NCI-H1048 (cell line): Measurements from ENCODE around the gene PCBP3.

Experiments used
- DNase-seq: peaks from one replicate; lab custom pipeline; 2025; lab: John Stamatoyannopoulos, UW

Gene PCBP3

DNA sequence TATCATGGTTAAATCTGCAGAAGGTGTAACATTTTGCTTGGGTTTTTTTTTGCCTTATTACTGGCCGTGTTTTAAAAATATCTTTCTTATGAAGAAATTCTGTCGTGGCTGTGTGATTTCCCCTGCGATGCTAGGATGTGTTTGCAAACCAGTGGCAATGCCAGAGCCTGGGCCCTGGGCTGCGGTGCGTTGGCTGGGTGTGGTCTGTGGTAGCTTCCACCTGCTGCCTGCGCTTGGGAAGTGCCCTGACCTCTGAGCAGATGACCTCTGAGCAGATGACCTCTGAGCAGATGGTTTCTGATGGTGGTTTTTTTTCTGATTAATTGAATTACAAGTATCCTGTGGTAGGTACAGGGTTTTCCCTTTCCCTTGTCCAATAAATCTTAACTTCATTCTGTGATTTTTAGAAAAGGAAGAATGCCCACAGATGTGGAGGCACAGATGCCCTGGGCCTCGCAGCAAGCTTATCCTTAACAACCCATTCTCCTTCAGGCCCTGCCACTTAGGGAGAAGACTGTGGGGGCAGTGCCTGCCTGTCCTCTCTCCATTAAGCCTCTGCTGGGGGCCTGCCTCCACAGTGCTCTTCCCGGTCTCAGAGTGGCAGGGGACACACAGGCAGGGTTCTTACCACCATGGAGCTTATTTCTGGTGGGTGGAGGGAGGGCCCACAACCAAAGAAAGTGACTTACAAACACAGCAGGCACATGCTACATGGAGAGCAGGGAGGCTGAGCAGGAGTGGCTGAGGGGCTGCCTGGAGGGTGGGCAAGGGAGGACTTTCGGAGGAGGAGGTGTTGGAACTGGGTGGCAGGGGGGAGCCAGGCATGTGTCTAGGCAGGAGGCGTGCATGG is 81.7 kb downstream of the PCBP3 start:
- DNase-seq = no peak

DNA sequence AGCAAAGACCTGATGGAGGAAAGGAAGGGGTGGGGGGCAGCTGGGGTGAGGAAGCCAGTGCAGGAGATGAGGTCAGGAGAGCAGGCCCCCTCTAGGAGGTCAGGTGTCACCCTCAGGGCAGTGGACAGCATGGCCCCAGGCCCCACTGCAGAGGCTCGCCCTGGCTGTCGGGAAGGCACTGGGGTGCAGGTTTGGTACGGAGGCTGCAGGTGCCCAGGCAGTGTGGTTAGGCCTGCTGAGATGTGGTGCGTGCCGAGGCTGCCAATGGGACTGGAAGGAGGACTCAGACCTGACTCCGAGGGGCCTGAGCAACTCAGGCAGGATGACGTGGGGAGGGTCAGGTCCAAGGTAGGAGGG is 82.3 kb downstream of the PCBP3 start:
- DNase-seq = no peak

DNA sequence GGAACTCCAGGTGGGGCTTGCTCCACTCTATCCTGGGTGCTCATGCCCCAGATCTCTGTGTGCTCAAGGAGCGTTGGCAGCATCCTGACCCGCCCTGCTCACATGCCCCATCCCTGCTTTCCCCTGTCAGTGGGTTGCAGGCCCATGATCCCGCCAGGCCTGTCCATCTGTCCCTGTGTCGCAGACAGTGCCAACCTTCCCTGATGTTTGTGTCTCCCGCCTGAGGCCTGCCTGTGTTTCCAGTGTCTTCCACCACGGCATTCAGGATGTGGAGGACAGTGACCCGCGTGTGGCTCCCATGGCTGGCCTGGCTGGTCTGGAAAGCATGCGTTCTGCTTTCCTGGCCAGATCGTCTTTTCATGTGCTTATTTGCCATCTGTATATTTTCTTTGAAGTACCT is 82.9 kb downstream of the PCBP3 start:
- DNase-seq = no peak

DNA sequence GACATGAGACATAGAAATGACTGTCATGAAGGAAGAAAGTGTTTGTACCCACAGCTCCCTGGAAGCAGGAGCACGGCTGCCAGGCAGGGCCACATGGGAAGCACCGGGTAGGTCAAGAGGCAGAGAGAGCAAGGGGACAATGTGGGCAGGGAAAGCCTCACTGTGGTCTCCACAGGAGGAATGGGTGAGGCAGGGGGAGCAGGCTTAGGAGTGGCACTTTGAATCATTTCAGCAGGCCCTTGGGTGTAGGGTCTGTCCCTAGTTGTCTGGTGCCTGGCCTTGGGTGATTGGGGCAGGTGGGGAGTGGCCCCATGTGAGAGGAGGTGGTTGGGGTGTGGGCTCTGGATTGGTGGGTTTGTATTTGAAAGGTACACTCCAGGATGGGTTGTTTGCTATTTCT is 83.9 kb downstream of the PCBP3 start:
- no peak for DNase-seq

DNA sequence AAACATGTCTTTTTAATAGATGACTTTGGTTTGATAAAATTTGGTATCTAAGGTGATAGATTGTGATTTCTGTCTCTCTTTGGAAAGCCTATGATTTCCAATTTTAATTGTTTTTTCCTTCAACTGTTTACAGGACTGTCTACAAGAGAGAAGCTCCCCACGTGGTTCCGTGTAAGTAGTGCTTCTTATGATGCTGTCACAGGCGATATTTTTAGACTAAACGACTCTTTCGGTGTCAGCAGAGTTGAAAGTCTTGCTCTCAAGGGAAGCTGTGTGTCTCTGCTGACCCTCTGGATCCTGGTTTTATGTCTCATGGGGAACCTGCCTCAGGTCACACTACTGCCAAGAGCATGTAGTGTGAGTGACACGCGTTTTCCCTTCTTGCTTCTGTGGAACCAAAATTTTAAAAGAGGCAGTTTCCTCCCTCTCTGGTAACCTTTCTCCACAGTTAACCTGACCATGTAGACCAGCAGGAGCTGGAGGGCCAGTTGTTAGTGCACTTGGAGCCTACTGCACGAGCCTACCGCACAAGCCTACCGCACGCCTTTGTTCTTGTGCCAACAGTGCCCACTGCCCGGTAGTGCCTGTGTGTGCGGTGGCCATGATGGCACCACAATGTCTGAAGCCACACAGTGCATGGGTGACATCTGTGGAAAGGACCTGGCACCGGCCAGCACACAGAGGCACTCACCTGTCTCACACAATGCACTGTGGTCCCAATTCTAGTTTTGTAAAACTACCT is 91.9 kb downstream of the PCBP3 start:
- DNase-seq = no peak

DNA sequence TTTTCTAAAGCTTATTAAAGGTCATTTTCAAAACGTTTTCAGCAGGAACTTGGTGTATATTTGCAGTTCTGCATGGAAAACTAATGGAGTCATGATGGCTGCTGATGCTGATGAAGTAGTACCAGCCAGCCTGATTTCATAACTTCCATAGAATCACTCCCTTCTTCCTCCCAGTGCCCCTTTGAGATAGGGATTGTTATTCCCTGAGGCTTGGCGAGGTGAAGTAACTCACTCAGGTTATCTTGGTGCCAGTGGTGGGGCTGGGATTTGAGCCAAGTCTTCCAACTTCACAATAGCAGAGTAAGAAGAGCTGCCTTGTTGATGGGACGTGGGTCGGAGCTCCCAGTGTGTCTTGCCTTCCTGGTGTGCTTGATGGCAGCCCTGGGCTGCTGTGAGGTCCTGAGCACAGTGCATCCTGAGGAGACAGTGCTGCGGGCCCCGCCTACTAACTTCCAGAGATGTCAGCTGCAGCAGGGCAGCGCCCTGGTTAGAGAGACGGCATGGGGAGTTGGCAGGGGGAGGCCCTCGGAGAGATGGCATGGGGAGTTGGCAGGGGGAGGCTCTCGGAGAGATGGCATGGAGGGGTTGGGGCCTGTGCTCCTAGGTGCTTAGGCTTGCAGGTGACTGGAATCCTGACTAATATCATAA is 92.6 kb downstream of the PCBP3 start:
- no peak for DNase-seq

DNA sequence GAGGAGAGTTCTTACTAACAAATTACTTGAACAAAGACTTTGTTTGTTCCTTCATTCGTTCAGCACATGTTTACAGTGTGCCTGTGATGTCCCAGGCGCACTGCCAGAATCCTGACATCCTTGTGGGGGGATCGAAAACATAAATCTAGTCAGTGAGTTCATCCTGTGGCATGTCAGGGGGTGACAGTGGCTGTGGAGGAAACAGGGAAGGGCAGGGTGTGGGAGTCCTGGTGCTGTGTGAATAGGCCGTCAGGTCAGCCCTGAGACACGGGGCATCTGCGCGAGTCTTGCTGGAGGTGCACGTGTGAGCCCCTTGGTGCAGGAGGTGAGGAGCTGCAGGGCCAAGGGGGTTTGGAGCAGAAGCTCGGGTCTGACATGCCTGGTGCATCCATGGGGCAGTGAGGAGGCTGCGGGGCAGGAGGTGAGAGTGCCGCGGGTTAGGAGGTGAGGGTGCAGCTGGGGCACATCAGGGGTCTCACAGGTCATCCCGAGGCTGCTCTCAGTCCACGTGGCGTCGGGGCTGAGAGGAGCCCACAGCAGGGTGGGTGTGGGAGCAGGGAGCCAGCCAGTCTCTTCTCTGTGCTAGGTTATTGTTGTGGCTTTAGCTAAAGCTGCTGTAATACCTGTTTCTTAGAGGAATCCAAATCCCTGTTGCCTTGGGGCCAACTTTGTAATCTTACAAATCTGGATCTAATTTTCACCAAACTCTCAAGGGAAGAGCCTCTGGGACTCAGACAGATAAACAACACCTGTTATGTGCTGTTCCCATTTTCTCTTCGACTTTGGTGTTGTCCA is 93.4 kb downstream of the PCBP3 start:
- no peak for DNase-seq

DNA sequence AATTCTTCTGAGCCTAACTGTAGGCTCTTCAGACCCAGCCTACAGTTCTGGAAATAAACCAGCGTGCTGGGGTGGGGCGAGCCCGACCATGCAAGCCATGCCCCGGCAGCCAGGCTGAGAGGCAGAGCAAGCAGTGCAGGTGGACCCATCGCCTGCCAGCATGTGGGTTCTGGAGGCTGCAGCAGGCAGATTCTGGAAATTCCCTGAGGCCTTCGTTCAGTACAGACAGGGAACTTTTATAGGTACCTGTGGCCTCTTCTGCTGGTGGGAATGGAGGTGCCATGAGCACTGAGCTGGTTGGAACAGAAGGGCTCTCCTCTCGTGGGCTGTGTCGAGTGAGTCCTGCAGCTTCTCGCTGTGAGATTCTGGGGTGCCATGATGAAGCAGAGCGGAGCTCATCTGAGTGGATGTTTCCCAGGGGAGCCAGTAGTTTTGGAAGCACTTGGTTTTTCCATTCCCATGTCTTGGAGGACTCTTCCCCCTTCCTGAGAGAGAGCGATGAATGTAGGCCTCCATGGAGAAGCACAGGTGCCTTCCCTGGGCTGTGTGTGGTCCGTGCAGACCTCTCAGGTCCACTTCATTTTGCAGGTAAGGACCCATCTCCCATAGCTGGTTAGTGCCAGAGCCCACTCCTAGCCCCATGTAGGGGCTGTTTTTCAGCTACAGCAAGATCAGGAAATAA is 94.1 kb downstream of the PCBP3 start:
- no peak for DNase-seq

DNA sequence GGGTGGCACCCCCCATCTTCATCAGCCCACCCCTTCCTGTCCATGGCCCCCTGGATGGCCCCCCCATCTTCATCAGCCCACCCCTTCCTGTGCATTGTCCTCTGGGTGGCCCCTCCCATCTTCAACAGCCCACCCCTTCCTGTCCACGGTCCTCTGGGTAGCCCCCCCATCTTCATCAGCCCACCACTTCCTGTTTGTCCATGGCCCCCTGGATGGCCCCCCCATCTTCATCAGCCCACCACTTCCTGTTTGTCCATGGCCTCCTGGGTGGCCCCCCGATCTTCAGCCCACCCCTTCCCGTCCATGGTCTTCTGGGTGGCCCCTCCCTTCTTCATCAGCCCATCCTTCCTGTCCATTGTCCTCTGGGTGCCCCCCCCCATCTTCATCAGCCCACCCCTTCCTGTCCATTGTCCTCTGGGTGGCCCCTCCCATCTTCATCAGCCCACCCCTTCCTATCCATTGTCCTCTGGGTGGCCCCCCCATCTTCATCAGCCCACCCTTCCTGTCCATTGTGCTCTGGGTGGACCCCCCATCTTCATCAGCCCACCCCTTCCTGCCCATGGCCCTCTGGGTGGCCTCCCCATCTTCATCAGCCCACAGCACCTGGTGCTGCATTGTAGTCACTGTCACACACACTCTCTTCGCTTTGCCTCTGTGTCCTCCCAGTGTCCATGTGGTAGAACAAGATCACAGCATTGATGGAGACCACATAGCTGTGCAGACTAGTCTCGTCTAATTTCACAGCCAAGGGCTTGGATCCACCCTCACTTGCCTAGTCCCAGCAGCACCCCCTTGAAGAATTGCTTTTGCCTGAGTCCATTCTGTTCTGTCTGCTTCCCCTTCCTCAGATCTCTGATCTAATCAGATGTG is 95.9 kb downstream of the PCBP3 start:
- no peak for DNase-seq

DNA sequence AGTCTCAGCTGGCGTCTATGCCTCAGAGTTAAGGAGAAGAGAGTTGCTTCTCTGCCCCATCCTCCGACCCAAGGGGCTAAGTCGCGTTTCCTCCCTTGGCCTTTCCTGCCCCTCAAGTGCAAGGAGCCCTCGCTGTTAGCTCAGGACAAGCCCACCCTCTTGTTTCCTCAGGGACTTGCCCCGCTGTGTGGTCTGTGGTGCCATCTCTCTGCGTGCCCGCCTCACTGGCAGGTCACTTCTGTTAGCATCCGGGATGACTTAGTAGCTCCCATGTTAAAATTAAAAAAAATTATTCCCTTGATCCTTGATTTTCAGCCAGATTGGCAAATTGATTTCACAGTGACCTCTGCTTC is 96.5 kb downstream of the PCBP3 start:
- no peak for DNase-seq

DNA sequence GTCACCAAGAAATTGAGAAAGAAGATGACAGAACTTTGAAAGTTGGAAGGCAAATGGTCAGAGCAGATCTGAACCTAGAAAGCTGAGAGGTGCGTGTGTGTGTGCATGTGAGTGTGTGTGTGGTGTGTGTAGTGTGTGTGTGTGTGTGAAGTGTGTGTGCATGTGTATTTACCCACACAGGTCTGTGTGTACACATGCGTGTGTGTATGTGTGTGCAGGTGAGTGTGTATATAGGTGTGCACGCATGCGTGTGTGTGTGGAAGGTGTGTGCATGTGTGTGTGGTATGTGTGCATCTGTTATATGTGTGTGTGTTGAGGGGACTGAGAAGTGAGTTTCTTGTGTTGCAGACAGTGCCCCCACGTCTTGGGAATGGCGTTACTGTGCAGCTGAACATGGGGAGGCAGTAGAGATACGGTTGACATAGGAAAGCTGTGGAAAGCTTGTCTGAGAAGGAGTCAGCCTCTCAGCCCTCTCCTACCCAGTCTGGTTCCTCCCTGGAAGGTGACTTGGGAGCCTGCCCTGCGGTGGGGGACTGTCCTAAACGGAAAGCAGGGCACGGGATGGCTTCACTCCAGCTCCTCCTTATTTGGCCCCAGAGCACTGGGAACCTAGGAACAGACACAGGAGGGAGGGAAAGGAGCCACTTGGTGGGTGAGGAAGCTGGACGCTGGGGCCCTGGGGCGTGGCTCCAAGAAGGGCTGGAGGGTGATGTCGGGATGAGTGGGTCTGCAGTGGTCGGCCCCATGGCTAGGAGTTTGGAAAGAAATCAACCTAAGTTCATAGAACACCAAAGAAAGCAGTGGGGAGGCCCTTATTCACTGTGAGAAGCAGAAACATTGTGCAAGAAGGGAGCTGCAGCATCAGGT is 97.2 kb downstream of the PCBP3 start:
- DNase-seq = no peak

DNA sequence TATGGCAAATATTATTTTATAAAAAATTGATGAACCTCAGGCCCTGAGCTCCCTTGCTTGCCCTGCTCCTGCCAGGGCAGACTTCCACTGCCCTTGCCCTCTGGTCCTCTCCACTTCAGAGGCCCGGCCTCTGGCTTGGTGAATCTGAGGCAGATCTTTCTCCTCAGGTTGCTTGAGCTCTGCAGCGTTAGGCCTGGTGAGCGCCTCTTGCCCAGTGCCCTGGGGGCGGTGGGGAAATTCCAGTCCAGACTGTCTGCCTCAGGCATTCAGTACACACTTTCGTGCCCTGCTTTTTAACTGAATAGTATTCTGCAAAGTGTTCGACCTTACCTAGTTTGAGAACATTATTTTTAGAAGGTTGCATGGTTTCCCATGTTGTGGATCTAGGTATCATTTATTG is 98.2 kb downstream of the PCBP3 start:
- no peak for DNase-seq

DNA sequence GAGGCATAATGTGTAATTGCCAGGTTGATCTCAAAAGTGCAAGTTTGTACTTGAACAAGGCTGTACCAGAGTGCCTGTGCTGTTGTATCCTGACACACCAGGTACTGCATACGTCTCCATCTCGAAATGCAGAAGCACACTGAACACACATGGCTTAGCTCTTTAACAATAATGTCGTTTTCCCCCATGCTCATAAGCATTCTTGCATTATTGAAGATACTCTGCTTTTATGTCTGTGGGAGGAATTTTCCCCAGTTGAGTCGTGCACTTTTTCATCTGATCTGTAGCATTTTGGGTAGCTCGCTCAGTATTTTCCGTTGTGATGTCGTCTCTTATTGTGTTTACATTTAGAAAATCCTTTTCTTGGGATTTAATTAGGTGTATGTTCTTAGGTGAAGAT is 98.7 kb downstream of the PCBP3 start:
- no peak for DNase-seq

DNA sequence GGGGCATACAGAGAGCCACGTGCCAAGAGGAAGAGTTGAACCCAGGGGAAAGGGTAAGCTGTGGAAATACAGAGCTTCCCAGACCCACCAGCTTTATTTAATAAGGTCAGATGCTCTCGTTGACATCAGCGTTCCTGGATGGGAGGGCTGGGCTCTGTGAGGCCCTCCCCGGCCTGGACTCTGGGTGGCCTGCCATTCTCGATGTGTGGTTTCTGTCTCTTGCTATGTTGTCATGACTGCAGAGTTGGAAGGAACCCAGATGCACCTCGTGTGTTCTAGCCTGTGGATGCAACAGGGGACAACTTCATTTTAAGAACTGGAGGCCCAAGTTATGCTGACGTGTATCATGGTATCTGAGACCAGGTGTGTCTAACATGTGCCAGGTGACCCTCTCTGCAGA is 101.7 kb downstream of the PCBP3 start:
- DNase-seq = no peak

DNA sequence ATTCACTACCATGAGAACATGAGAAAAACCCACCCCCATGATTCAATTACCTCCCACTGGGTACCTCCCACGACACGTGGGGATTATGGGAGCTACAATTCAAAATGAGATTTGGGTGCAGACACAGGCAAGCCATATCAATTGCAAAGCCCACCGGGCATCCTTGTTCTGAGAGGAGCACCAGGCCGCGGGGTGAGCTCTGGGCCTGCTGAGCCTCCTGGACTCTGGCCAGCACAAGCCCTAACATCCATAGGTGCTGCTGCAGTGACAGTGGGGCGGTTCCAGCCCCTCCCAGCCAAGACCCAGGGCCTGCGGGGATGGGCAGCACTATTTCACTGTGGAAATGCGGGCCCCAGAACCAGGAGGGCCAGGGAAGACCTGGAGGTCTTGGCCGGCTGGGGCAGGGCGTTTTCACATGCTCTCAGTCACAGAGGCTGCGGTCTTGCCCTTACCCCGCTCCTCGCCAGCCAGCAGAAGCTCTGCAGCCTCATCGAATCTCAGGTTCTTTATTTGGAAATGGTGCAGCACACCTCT is 103.8 kb downstream of the PCBP3 start:
- DNase-seq = no peak

DNA sequence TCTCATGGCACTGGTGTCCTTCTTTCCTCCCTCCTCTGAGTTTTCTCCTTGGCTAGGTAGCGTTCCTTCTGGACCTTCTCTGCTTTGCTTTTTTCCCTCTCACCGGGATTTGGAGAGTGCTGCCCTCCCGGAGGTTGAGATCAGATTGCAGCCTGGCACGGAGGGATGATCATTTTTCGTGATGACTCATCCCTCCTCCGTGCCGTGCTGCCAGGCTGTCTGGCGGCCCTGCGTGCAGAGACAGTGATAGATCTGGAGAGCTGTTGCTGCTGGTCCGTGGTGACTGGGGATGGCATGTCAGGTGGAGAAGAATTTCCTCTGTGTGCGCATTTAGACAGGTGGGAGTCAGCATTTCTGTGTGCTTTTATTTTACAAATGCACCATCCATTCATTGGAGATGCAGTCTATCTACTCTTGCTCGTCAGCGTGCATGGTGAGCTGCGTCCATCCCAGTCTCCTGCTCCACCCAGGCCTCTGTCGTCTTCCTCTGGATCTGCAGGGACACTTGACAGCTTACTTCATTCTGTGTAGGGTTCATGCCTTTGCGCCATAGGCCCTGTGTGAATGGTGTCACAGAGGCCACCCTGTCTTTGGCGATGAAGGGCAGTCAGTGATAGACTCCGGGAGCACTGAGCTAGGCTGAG is 104.4 kb downstream of the PCBP3 start:
- DNase-seq = no peak

DNA sequence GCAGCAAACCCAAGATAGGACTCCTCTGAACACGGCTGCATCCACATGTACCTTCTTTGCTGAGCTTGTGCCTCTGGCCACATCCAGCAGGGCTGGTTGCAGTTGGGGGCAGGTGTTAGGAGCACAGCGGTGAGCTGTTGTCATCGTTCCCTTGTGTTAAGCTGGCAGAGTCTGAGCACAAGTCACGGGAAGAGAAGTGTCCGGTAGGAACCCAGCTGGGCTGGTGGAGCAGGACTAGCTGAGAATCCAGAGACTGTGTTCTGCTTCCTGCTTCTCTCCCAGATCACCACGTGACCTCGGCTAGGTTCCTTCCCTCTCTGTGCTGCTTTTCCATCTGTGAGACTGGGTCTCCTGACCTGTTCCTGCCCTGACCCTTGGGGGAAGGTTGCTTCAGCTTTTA is 105.1 kb downstream of the PCBP3 start:
- DNase-seq = no peak

DNA sequence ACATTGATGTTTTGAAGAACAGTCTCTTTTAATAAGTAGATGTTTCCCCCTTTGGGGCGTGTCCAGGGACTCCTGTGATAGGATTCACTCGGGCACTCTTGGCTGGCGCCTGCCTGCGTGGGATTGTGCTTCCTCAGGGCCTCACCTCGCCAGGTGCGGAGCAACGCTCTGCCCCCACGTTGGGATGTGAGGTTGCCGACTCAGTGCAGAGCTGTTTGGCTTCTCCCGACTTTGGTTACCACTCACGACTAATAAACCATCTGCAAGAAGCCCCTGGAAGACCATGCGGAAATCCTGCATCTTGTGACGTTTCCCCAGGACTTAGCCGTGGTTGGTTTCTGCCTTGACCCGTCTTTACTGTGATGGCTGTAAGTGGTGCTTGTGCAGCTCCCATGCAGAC is 106.4 kb downstream of the PCBP3 start:
- DNase-seq = no peak

DNA sequence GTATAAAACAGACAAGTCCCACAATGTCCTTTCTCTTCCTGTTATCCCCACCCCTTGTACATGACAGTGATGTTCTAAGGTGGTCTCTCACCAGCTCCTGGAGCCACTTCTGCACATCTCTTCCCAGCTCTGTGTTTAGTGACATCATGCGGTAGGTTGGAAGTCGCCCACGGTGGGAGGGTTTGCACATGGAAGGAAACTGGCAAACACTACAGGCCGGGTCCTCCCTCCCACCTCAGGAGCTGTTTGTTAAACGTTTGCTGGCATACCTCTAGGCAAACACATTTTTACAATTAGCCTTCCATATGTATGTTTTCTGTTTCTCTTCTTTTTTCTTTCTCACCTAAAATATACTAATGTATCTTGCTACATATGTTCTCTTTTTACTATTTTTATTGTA is 107.4 kb downstream of the PCBP3 start:
- no peak for DNase-seq
